ENCODE data around the gene KCNE3. TPM values are rescaled to one million over a fixed set of nuclear protein-coding genes. Genes with fewer than 3 reads are reported as not detected.

The KCNE3 gene, protein sequence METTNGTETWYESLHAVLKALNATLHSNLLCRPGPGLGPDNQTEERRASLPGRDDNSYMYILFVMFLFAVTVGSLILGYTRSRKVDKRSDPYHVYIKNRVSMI
- not detected for total RNA-seq

GRCh38 chr11:74466916-74467885 lies at the start of gene KCNE3:
KCNE3 (minus strand) TSS chr11:74467549; CDS start chr11:74457563, 9,986 bp downstream.

DNA sequence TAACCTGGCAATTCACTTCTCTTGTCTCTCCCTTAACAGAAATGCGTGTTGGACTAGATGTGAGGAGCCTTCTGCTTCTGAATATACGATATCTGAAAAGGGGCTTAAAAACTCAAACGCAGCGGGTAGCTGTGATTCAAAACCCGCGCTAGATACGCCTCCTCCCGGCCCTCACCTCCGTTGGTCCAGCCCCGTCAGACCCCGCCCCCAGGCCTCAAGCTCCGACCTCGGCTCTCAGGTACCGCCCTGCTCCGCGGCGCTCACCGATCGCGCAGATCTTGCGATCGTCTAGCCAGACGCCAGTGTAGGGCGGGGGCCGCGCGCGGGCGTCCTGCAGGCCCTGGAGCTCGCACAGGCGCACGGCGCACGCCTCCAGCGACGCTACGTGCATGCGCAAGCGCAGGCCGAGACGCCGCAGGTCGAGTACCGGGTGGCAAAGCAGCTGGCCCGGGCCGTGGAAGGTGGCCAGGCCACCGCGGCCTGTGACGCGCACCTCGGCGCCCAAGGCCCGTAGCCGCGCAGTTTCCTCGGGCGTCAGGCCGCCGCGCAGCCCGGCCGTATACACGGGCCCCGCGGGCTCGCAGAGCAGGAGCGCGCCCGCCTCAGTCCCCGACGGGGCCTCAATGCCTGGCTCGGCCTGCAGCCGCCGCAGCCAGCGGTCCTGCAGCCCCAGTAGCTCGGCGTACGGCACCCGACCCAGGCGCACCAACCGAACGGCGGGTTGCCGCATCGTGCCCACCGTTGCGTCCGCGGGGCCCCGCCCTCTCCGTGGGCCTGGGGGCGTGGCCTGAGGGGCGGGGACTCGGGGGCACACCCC lies 25.8 kb upstream of the KCNE3 start, which contains the start of gene LIPT2:
Gene LIPT2, minus strand, starts transcription at position 751 of the 817 bp plus-strand sequence. Its CDS starts 21 bp downstream, at position 730.

Other genes with a start within 250 kb of the KCNE3 start
- gene P4HA3, start 155.9 kb downstream of the KCNE3 start, total RNA-seq: not detected
- 1 to 10 TPM; 6.8 to 7.1 TPM for gene PGM2L1, start 69.1 kb downstream of the KCNE3 start, total RNA-seq
- gene LIPT2, start 26.2 kb upstream of the KCNE3 start, total RNA-seq: 1 to 10 TPM; 4.3 to 5.4 TPM
- gene POLD3, start 125.0 kb upstream of the KCNE3 start, total RNA-seq: 10 to 100 TPM; 39.1 to 42.4 TPM